Renal cortex interstitium (tissue), 11 donors: ENCODE measurements around the gene PNISR. TPM values are rescaled to one million over a fixed set of nuclear protein-coding genes. Genes with fewer than 3 reads are reported as not detected.

ENCODE experiments used
- DNase-seq, 11 donors: peaks; one replicate each; pipeline ENCODE4 v3.0.0-alpha.2; 2013; ENCODE audit warnings: low read depth in 9 of 11, low spot score in 4 of 11; ENCODE audit errors: extremely low read depth in 1 of 11
- polyA plus RNA-seq, 3 donors: library from polyadenylated mRNA; unstranded; fragments of 120-200 nt; gene quantifications; one replicate each; pipeline ENCODE4 v1.2.1, GENCODE V29; 2013; ENCODE audit not compliant: insufficient read length in 3 of 3

PNISR gene
- polyA plus RNA-seq, 3 donors, result 272 to 468 (median 329) TPM

DNA sequence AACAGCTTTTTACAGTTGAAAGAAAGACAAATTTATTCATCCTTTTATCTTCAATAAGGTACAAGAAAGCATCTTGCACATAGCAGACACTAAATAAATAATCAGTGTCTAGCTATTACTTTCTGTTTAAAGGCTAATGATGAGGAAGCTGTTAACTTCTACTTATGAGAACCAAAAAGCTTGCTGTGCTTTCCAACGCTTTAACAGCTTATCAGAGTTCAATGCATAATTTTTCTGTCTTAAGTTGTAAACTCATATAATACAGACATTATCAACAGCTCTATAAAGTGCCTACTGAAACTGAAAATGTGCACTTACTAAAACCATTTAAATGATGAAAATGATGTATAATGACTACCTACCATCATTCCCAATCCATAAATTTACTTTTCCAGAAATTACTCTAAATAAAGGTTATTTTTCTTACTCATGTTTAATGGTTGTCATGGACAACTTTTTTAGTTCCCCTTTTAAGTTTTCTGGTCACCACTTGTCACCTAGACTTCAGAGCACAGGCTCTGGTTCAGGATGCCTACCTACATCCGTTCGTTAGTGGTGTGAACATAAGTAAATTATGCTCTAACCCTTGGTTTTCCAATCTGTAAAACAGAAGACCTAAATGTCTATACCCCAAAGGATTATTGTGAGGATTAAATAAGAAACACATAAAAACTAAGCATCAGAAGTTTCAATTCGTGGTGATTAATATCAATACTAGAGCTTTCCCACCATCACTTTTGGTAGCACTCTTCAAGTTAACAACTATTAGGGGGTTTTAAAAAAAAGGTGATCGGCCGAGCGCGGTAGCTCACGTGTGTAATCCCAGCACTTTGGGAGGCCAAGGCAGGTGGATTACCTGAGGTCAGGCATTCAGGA lies 8.0 kb downstream of the PNISR start:
- no peak for DNase-seq

DNA sequence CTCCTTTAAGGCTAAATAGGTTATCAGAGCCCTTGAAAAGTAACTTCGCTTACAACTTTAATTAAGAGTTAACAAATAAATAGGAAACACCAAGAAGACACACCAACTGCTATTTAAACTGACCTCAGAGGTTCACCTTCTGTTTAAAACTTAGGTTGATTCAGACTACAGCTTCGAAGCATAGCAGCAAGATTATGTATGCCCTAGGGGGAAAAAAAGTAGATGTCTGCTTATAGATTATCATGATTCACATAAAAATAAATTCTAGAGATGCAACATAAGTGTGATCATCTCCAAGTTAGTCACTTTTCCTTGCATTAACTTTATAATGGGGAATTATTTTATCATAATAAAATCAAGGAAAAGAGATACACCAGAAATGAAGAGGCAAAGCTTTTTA lies 8.9 kb downstream of the PNISR start:
- DNase-seq, result no peak

DNA sequence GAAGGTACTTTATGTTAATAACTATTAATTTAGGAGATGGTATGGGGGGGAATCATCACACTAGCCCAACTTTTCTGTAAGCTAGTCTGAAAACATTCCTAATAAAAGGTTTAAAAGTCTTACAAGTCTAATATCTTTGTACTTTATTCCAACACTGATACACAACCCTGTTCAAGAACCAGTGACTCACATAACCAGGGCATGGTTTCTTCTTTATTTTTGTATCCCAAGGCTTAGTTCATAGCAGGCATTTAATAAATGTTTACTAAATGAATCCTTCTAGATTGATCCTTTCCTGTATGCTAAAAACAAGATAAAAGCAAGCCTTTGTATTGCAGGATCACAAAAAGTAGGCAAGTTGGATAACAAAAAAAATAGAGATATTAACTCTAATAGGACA lies 9.7 kb downstream of the PNISR start:
- DNase-seq, result no peak

DNA sequence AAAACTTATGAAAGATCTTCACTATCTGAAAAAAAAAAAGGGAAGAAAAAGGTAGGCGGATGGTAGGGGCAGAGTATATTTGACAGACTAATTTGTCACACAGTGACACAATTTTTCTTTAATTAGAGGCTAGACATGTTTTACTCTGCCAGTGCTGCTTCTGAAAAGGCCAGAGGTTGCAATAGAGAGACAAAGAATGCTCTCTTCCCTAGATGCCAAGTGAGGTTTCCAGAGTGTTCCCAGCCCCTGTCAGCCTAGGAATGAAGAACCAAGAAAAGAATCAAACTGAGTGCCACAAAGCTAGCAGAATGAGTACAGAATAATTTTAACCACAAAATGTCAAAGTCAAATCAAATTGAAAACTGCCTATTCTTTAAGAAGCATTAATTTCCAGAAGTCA lies 13.0 kb downstream of the PNISR start:
- DNase-seq, result no peak

DNA sequence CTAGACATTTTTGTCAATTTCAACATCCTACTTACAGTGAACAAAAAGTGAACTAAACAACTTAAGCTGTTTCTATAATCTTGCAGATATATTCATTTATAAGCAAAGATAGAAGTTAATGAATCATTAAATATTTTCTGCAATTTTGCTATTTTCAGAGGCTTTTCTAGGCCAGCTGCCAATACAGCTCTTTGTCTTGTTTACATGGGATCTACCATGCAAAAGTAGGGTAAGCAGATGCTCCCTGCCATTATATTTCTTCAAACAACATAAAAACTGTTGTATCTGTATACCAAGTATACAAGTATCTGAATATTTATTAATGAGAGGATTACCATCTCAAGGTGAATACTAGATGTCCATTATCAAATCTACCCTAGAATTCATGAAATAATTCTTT lies 15.4 kb downstream of the PNISR start:
- no peak for DNase-seq

DNA sequence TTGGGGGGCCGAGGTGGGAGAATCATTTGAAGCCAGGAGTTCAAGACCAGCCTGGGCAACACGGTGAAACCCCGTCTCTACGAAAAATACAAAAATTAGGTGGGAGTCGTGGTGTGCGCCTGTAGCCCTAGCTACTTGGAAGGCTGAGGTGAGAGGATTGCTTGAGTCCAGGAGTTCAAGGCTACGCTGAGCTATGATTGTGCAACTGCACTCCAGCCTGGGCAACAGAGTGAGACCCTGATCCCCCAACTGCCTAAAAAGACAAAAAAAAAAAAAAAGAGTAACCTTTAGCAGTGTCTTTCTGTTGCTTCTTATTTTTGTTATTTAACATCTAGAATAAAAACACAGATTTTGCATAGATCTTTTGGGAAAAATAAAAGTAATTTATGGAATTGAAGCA lies 18.0 kb downstream of the PNISR start:
- no peak for DNase-seq

DNA sequence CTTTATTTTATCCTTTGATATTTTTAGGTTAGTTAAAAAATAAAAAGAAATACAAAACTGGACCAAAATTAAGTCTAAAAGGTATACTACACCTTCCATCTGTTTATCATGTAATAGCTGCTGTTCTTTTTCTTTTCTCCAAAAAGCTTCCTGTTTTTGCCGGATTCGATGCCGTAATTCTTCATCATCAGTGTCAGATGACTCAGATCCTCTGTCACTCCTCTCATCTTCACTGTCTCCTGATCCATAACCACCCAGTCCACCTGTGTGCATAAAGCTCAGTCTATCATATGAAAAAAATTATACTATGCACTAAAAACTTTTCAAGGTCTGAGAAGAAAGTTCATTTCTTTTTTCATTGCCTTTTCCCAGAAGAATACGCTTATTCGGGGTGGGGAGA lies 22.7 kb downstream of the PNISR start:
- DNase-seq, result no peak

DNA sequence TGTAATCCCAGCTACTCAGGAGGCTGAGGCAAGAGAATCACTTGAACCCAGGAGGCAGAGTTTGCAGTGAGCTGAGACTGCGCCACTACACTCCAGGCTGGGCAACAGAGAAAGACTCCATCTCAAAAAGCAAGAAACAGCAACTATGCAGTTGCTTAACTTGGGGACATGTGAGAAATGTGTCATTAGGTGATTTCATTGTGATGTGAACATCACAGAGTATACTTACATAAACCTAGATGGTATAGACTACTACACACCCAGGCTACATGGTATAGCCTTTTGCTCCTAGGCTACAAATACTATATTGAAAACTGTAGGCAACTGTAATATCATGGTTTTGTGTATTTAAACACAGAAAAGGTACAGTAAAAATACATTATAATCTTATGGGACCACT lies 27.8 kb downstream of the PNISR start:
- DNase-seq, result no peak

DNA sequence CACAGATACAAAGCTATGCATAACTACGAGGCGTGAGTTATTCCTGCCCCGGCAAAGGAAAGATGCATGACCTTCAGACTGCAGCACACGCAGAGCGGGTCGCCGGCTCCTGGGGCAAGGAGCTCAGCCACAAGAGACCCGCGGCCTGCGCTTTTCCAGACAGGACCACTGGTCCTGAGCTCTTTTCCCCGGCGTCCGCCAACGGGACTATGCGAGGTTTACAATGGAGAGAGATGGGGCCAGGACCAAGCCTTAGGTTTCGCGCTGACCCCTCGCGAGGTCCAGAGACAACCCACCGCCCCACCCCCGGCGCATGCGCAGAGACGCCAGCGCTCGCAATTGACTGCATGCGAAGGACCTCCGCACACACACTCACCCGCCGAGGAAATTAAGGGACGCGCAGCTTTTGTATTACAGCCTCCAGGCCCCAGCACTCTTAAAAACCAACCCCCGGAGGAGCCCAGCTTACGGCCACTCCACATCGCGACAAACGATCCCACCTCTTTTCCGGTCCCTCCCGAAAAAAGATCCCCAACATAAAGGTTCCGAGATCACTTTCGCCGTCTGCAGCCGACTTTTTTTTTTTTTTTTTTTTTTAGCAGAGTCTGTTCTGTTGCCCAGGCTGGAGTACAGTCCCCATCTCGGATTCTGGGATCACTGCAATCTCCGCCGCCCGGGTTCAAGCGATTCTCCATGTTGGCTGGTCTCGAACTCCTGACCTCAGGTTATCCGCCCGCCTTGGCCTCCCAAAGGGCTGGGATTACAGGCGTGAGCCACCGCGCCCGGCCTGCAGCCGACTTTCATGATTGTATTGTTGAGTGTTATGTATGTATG lies 31.2 kb downstream of the PNISR start, which contains the start of gene COQ3:
COQ3 (minus strand) TSS at position 498 of the 834 bp plus-strand sequence; CDS start at position 482, 16 bp downstream.
- DNase-seq, result peak; percentile 57 to 80 (median 69)

DNA sequence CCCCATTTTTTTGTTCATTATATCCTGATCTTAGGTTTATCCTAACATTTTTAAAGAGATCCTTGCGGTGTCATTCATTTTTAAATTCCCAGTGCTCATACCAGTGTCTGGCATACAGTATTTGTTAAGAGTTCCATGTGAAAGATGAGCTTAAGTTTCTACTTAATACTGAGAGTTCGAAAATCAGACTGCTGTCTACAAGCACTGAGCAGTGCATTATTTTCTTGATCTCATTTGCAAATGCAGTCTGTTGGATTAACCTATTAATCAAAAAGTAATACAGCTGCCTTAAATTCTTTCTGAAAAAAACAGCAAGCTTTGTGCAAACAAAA lies 31.8 kb downstream of the PNISR start:
- no peak for DNase-seq

DNA sequence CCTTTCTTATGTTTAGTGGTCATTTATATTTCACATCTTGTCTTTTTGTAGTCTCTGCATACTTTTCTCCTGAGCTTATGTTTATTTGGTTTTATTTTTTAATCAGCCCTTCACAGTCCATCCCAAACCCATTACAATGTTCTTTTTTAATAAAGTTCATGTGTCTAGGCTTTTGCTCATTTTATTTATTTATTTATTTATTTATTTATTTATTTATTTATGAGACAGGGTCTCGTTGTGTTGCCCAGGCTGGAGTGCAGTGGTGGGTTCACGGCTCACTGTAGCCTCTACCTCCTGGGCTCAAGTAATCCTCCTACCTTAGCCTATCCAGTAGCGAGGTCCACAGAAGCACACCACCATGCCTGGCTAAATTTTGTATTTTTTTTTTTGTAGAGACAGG lies 34.2 kb downstream of the PNISR start:
- DNase-seq, result no peak

DNA sequence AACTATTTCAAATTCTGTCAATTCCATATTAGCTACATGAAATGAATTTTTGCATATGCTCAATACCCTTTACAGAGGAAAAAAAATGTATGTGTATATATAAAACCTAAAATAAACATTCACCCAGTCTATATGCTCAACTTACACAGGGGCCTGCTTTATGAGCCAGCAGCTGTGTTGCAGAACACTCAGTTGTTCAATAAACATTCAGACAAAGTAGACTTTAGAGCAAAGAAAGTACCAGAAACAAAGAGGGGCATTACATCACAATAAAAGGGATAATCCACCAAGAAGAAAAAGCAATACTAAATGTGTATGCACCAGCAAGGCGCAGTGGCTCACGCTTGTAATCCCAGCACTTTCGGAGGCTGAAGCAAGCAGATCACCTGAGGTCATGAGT lies 40.6 kb downstream of the PNISR start:
- DNase-seq, result no peak

DNA sequence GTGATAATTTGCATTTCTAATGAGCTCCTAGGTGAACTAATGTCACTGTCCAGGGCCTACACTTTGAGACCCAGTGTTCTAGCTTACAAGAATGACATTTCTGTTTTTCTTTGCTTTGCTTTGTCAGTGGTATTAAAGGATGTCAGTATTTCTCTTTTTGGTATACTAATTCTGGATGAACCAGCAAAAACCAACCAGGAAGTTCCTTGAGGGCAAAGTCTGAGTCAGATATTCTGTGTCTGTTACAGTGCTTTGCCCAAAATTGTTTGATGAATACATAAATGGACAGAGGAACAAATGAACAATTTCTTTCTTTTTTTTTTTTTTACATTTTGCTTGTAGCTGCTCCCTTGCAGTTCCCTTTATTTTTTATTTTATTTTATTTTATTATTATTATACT lies 46.5 kb downstream of the PNISR start:
- no peak for DNase-seq

DNA sequence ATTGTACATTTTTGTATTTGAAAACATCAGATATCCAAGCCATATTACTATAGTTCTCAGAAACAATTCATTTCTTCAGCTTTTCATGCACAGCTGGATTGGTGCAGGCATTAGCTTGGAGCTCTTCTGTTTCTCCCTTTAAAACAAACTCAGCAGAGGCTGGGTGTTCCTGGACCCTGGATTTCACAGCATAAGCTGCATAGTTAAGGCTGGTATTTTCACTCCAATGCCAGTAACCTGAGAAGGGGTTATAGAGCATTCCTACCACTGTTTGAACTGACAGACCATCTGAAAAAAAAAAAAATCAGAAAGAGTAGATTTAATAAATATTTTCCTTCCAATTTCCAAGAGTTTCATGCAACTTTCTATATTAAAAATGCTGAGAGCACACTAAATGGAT lies 55.6 kb downstream of the PNISR start:
- DNase-seq, result no peak

DNA sequence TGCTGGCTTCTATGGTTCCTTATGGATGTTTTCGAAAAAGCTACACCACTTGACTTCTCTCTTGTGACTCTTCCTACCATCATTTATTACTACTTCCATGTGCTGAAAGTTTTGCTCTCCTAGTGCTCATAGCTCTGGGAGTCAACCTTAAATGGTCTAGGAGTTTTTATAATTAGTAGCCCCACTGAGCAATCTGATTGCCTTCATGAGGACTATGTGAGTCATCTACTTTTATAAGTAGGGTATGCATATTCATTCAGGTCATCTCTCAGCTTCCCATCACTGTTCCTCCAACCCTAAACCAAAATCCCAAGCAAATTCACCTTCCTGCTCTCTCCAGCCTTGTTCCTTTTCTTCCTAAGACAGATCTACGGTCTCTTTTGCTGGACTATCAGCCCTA lies 58.3 kb downstream of the PNISR start:
- DNase-seq, result no peak

DNA sequence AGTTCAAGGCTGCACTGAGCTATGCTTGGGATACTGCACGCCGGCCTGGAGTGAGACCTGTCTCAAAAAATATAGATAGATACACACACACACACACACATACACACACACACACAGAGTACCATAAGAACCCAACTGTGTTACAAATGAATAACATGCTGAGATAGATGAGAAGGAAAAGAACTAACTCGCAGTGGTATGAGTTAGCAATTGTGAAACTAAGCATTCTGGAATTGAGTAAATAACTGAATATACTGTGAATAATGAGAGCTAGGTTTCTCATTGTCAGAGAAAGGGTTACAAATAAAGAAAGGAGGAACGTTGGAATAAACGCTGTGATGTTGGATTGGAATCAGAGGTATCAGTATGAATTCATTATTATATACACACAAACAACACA lies 61.1 kb downstream of the PNISR start:
- no peak for DNase-seq

DNA sequence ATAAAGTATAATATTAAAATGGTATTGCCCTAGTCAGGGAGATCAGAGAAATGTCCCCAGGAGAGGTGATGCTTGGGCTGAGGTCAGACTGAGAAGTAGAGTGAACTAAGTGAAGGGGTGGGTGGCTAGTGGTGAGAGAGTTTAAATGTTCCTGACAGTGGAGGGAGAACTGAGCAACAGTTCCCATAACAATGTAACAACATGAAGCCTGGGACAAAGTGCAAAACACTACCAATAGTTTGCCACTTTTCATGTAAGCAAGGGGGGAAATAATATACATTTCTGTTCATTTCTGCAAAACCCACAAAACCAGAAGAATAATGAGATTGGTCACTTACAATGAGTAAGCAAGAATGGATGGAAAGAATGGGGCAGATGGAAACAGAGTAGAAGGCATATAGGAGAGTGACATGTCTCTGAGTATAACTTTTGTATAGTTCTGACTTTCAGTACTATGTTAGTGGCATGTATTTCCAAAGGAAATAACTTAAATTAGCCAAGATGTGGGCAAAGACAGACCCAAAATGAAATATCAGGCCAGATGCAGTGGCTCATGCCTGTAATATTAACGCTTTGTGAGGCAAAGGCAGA lies 62.3 kb downstream of the PNISR start:
- DNase-seq, result no peak

DNA sequence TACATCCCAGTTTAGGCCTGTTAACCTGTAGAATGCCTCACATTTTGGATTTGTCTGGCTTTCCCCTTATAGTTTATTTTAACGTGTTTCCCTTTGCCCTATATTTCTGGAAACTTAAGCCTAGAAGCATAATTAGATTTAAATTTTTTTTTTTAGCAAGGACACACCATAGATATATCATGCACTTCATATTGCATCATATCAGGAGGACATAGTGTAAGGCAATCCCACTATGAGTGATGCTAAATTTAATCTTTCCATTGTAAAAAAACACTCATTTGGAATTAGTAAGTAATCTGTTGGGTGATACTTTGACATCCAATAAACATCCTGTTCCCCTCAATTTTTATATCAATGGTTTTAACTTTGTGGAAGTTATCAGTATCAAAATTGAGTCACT lies 65.3 kb downstream of the PNISR start:
- DNase-seq, result no peak

DNA sequence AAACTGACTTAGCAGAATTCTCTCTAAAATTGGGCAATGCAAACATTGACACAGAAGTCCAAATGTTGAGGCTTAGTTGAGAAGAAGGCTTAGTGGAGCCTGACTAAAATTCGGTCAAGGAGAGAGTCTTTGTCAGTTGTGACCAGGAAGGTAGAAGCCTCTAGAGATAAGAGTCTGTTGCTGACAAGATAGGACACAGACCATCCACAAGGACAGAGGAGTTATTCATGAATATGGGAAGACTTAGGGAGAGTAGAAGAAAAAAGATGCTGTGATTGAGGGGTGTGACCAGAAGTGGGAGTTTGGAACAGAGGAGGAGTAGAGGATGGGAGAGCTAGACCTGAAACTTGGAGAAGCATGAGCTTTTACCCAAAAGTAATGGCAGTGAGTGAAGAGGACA lies 68.5 kb downstream of the PNISR start:
- no peak for DNase-seq

DNA sequence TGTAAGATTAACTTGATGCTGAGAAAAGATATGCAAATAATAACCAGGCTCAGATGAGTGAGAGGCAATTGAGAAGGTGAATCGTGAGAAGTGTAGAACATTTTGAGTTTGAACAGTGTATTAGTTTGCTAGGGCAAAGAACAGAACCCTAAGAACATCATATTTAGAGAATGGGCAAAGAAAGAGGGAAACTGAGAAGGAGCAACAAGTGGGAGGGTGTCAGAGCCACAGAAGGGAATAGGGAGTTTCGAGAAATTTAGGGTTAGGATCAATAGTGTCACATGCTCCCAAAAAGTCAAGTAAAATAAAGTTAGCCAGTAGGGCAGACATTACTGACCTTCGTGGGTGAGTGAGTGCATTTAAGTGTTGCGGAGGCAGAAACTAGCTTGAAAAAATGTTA lies 70.1 kb downstream of the PNISR start:
- DNase-seq, result no peak
